Fibroblast of lung (primary cell): ENCODE data around the gene ZNF503. TPM values are rescaled to one million over a fixed set of nuclear protein-coding genes. Genes with fewer than 3 reads are reported as not detected.
"Not testable (repeated sequence)": the region's sequence is repeated elsewhere in the genome, so short reads cannot be mapped to it uniquely, and the experiment has no call there.

Source experiments
- DNase-seq, 2 donors: peaks; one replicate each; pipeline versions ENCODE4 v3.0.0 to v3.0.0-alpha.2; 2010; ENCODE audit warnings: low read depth in 2 of 2
- H2AFZ ChIP-seq: 2 replicates; pipeline ENCODE4 v1.5.1; 2012; ENCODE audit warnings: low read length, control low read depth, inconsistent platforms
- H3K27ac ChIP-seq: 2 replicates; pipeline ENCODE4 v1.5.1; 2011; ENCODE audit warnings: low read length, control low read depth; ENCODE audit not compliant: insufficient read depth
- H3K27me3 ChIP-seq: 2 replicates; pipeline ENCODE4 v1.5.1; 2011; ENCODE audit warnings: mild to moderate bottlenecking, low read length; ENCODE audit not compliant: control insufficient read depth, insufficient read depth
- H3K36me3 ChIP-seq: 2 replicates; pipeline ENCODE4 v1.5.1; 2011; ENCODE audit warnings: low read length; ENCODE audit not compliant: control insufficient read depth, insufficient read depth
- H3K4me1 ChIP-seq: 2 replicates; pipeline ENCODE4 v1.5.1; 2011; ENCODE audit warnings: low read length; ENCODE audit not compliant: control insufficient read depth, insufficient read depth; ENCODE audit errors: extremely low read depth
- H3K4me2 ChIP-seq: 2 replicates; pipeline ENCODE4 v1.5.1; 2011; ENCODE audit warnings: low read length, control low read depth; ENCODE audit not compliant: insufficient read depth; ENCODE audit errors: extremely low read depth
- H3K4me3 ChIP-seq, 4 experiments: fragments of 200-600 bp in 1 of 4; sonication (generic) in 1 of 4; replicated peaks in 1 of 4; 2 replicates each; pipeline ENCODE4 v1.5.1; 2011 to 2016; ENCODE audit warnings: low read length in 4 of 4, low read depth in 3 of 4, mild to moderate bottlenecking in 3 of 4, control low read depth in 2 of 4, inconsistent platforms in 1 of 4, mixed read lengths in 1 of 4; ENCODE audit not compliant: insufficient read depth in 1 of 4; ENCODE audit errors: control extremely low read depth in 1 of 4
- H3K79me2 ChIP-seq: 2 replicates; pipeline ENCODE4 v1.5.1; 2012; ENCODE audit warnings: mild to moderate bottlenecking, low read length, inconsistent platforms; ENCODE audit not compliant: control insufficient read depth, insufficient read depth
- H3K9ac ChIP-seq: 2 replicates; pipeline ENCODE4 v1.5.1; 2011; ENCODE audit warnings: mild to moderate bottlenecking, low read length, control low read depth; ENCODE audit not compliant: insufficient read depth
- H3K9me3 ChIP-seq: 2 replicates; pipeline ENCODE4 v1.5.1; 2012; ENCODE audit warnings: low read depth, low read length; ENCODE audit not compliant: control insufficient read depth, insufficient read depth
- H4K20me1 ChIP-seq: 2 replicates; pipeline ENCODE4 v1.5.1; 2011; ENCODE audit warnings: low read length; ENCODE audit not compliant: control insufficient read depth, insufficient read depth; ENCODE audit errors: extremely low read depth
- EZH2 ChIP-seq: IDR thresholded peaks from 2 replicates; pipeline ENCODE4 v1.5.1; 2012; ENCODE audit warnings: low read length, control low read depth, mild to moderate bottlenecking; ENCODE audit errors: missing control alignments
- polyA plus RNA-seq, 2 donors: library from polyadenylated mRNA; depleted of rRNA in 1 of 2; stranded (reverse) in 1 of 2; unstranded in 1 of 2; fragments of >200 nt; gene quantifications; 2 replicates each; pipeline ENCODE4 v1.2.1, GENCODE V29; 2011 to 2012; ENCODE audit warnings: missing spikeins in 1 of 2
- total RNA-seq: library from RNA; depleted of rRNA; stranded (reverse); fragments of >200 nt; gene quantifications from 2 replicates; pipeline ENCODE4 v1.2.1, GENCODE V29; 2014
- TF ChIP-seq, protein P1 (sequence below), 2 donors: IDR thresholded peaks in 1 of 2; conservative IDR thresholded peaks in 1 of 2; 1 replicate in 1 of 2; 2 replicates in 1 of 2; pipeline ENCODE4 v1.5.1; 2011 to 2012; ENCODE audit warnings: low read length in 2 of 2, control low read depth in 1 of 2, inconsistent platforms in 1 of 2, low read depth in 1 of 2, mild to moderate bottlenecking in 1 of 2

The ZNF503 gene
- total and polyA plus RNA-seq, 2 donors (not counting 1 experiment from before 2014, with no cell fraction given) = 4.9 to 7.1 TPM

DNA sequence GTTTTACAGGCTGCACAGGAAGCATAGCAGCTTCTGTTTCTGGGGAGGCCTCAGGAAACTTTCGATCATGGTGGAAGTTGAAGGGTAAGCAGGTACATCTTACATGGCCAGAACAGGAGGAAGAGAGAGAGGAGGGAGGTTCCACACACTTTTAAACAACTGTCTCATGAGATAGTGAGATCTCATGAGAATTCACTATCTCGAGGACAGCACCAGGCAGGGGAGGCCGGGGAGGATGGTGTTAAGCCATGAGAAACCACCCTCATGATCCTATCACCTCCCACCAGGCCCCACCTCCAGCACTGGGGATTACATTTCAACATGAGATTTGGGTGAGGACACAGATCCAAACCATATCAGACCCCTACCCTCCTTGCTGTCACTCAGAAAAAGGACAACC lies 23.7 kb downstream of the ZNF503 start:
- no peak for DNase-seq
- Histone ChIP-seq H3K27ac (no peak overlapping the region), H3K27me3 (no peaks in the 10 kb centered on the region), H3K9ac (no peak overlapping the region), H3K79me2 (no peaks in the 10 kb centered on the region), H3K36me3 (no peaks in the 10 kb centered on the region), H3K4me2 (no peak overlapping the region), H3K4me3 (no peak overlapping the region), H3K9me3 (no peaks in the 10 kb centered on the region), H3K4me1 (no peaks in the 10 kb centered on the region), H4K20me1 (no peaks in the 10 kb centered on the region), H2AFZ (no peak overlapping the region)
- TF ChIP-seq EZH2 = no peak
- TF ChIP-seq, protein P1, sequence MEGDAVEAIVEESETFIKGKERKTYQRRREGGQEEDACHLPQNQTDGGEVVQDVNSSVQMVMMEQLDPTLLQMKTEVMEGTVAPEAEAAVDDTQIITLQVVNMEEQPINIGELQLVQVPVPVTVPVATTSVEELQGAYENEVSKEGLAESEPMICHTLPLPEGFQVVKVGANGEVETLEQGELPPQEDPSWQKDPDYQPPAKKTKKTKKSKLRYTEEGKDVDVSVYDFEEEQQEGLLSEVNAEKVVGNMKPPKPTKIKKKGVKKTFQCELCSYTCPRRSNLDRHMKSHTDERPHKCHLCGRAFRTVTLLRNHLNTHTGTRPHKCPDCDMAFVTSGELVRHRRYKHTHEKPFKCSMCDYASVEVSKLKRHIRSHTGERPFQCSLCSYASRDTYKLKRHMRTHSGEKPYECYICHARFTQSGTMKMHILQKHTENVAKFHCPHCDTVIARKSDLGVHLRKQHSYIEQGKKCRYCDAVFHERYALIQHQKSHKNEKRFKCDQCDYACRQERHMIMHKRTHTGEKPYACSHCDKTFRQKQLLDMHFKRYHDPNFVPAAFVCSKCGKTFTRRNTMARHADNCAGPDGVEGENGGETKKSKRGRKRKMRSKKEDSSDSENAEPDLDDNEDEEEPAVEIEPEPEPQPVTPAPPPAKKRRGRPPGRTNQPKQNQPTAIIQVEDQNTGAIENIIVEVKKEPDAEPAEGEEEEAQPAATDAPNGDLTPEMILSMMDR (conservative IDR thresholded peaks at IDR 0.05 in 1 of 2, IDR thresholded peaks at IDR 0.05 in 1 of 2; ENCODE audit: low read depth in 1 of 2, low read length in 2 of 2) = no peak

DNA sequence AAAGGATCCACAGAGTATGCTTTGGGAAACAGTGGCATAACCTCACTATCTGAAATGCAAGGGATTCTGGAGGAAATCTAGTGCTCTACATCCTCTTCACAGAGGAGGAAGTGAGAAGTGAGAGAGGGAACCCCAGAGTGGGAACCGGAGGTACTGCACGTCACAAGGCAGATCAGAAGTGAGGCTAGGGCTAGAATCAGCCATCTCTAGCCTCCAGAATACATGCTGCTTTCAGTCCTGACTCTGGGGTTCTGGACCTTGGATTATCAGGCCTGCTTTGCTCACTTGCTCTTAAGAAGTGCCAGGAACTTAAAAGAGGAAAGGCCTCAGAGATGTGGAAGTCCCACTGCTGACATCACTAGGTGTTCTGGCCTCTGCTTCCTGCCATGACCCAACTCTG lies 25.7 kb downstream of the ZNF503 start:
- TF ChIP-seq EZH2 = no peak
- TF ChIP-seq, protein P1 (conservative IDR thresholded peaks at IDR 0.05 in 1 of 2, IDR thresholded peaks at IDR 0.05 in 1 of 2; ENCODE audit: low read depth in 1 of 2, low read length in 2 of 2) = no peak
- no peak overlapping the region for H2AFZ ChIP-seq
- peaks cover 3% of the 10 kb centered on the region for H3K27me3 ChIP-seq
- no peaks in the 10 kb centered on the region for H4K20me1 ChIP-seq
- DNase-seq = no peak
- no peak overlapping the region for H3K4me2 ChIP-seq
- H3K4me3 ChIP-seq = no peak overlapping the region
- no peaks in the 10 kb centered on the region for H3K4me1 ChIP-seq
- H3K36me3 ChIP-seq = no peaks in the 10 kb centered on the region
- no peak overlapping the region for H3K9ac ChIP-seq
- no peaks in the 10 kb centered on the region for H3K79me2 ChIP-seq
- no peak overlapping the region for H3K27ac ChIP-seq
- no peaks in the 10 kb centered on the region for H3K9me3 ChIP-seq

DNA sequence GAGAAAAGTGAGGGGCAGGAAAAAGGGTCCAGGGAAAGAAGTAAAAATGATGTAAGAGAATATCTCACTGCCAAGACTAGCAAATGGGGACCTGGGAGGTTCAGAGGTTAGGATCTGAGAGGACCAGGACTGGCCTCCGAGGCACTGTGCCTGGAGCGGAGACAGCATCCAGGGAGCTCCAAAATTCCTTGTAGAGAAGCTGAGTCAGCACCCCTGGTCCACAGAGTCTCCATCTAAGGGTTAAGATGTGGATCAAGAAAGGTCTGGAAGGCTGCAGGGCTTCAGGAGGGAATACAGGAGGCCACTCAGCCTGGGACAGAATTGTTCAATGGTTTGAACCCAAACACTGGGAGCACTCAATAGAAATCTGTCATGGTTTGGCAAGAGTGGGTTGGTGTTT lies 30.6 kb downstream of the ZNF503 start:
- Histone ChIP-seq H2AFZ (no peak overlapping the region), H3K27ac (no peak overlapping the region), H3K4me1 (no peaks in the 10 kb centered on the region), H3K9me3 (no peaks in the 10 kb centered on the region), H3K4me2 (no peak overlapping the region), H3K79me2 (no peaks in the 10 kb centered on the region), H3K9ac (no peak overlapping the region), H4K20me1 (no peaks in the 10 kb centered on the region), H3K4me3 (no peak overlapping the region), H3K36me3 (no peaks in the 10 kb centered on the region), H3K27me3 (peaks cover 3% of the 10 kb centered on the region)
- DNase-seq = no peak
- TF ChIP-seq, protein P1 (conservative IDR thresholded peaks at IDR 0.05 in 1 of 2, IDR thresholded peaks at IDR 0.05 in 1 of 2; ENCODE audit: low read depth in 1 of 2, low read length in 2 of 2) = no peak
- TF ChIP-seq EZH2 = no peak

DNA sequence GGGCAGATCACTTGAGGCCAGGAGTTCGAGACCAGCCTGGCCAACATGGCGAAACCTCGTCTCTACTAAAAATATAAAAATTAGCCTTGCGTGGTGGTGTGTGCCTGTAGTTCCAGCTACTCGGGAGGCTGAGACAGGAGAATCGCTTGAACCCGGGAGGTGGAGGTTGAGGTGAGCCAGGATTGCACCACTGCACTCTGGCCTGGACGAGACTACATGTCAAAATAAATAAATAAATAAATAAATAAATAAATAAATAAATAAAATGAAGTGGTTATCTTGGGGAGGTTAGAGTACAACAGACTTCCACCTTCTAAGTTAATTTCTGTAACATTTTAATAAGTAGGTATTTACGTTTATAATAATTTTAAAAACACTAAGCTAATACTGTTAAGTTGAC lies 31.7 kb downstream of the ZNF503 start:
- H4K20me1 ChIP-seq, H3K27me3 ChIP-seq, H2AFZ ChIP-seq, H3K4me1 ChIP-seq, H3K9ac ChIP-seq, H3K4me2 ChIP-seq, H3K36me3 ChIP-seq, H3K27ac ChIP-seq, H3K4me3 ChIP-seq, H3K9me3 ChIP-seq, DNase-seq, H3K79me2 ChIP-seq: not testable (repeated sequence)
